Right lobe of liver (tissue), 4 donors: ENCODE measurements around the gene MACROD2.
"Not testable (repeated sequence)": the region's sequence is repeated elsewhere in the genome, so short reads cannot be mapped to it uniquely, and the experiment has no call there.

Source experiments
- POLR2A ChIP-seq: fragments of 450-650 bp; IDR thresholded peaks from one replicate; pipeline ENCODE4 v1.6.1; 2017; ENCODE audit warnings: antibody characterized with exemption, mild to moderate bottlenecking
- TF ChIP-seq, protein P1 (sequence below), 4 donors: fragments of 200-600 bp in 3 of 4; fragments of 450-650 bp in 1 of 4; IDR thresholded peaks; one replicate each; pipeline versions ENCODE4 v1.5.1 to v1.8.0; 2016 to 2022; ENCODE audit warnings: antibody characterized with exemption in 4 of 4, mild to moderate bottlenecking in 2 of 4
- donor health status: DM: no; HTN: no; CAD: no.
- donor health status: DM: no; HTN: no; CAD: no.
- donor health status: DM: no; HTN: yes; CAD: no.

DNA sequence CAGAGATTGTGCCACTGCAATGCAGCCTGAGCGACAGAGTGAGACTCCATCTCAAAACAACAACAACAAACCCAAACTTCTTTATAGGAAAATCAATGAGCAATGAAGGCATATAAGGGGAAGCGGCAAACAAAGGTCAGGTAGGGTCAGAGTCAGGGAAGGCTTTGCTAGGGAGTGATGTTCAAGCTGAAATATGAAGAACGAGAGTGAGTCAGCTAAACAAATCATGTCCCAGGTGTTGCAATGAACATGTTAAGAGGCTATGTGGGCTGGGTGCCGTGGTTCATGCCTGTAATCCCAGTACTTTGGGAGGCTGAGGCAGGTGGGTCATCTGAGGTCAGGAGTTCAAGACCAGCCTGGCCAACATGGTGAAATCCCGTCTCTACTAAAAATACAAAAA, 3.4 kb upstream of the MACROD2 start:
- not testable (repeated sequence) for TF ChIP-seq POLR2A
- TF ChIP-seq, protein P1, sequence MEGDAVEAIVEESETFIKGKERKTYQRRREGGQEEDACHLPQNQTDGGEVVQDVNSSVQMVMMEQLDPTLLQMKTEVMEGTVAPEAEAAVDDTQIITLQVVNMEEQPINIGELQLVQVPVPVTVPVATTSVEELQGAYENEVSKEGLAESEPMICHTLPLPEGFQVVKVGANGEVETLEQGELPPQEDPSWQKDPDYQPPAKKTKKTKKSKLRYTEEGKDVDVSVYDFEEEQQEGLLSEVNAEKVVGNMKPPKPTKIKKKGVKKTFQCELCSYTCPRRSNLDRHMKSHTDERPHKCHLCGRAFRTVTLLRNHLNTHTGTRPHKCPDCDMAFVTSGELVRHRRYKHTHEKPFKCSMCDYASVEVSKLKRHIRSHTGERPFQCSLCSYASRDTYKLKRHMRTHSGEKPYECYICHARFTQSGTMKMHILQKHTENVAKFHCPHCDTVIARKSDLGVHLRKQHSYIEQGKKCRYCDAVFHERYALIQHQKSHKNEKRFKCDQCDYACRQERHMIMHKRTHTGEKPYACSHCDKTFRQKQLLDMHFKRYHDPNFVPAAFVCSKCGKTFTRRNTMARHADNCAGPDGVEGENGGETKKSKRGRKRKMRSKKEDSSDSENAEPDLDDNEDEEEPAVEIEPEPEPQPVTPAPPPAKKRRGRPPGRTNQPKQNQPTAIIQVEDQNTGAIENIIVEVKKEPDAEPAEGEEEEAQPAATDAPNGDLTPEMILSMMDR (IDR thresholded peaks at IDR 0.05), result not testable (repeated sequence)
